Upper lobe of right lung (tissue), 1 donor: ENCODE measurements around the gene LHX6. TPM values are rescaled to one million over a fixed set of nuclear protein-coding genes. Genes with fewer than 3 reads are reported as not detected.

Experiments
- ATAC-seq: fragments of 200-7000 bp; cut with Tn5 transposase; one replicate; pipeline ENCODE4 v1.9.1; 2020; ENCODE audit warnings: mild to moderate bottlenecking, moderate library complexity
- DNase-seq: peaks from one replicate; pipeline ENCODE4 v3.0.0-alpha.2; 2020
- H3K27ac ChIP-seq: fragments of 200-600 bp; one replicate; pipeline ENCODE4 v1.8.0; 2022
- H3K27me3 ChIP-seq: fragments of 200-600 bp; one replicate; pipeline ENCODE4 v1.8.0; 2022; ENCODE audit warnings: mild to moderate bottlenecking
- H3K36me3 ChIP-seq: fragments of 200-600 bp; one replicate; pipeline ENCODE4 v1.8.0; 2022
- H3K4me1 ChIP-seq: fragments of 200-600 bp; one replicate; pipeline ENCODE4 v1.8.0; 2022
- H3K4me3 ChIP-seq: fragments of 200-600 bp; one replicate; pipeline ENCODE4 v1.8.0; 2022; ENCODE audit warnings: mild to moderate bottlenecking
- H3K9me3 ChIP-seq: fragments of 200-600 bp; one replicate; pipeline ENCODE4 v1.8.0; 2022
- CTCF ChIP-seq: fragments of 200-600 bp; IDR thresholded peaks from one replicate; pipeline ENCODE4 v1.8.0; 2022; ENCODE audit warnings: antibody characterized with exemption
- intact Hi-C: fragments of 100-400 bp; cut with DNase I; formaldehyde crosslinking; loops from one replicate; pipeline ENCODE4 v1.11.0; 2022
- total RNA-seq: library from RNA; stranded (reverse); fragmentation: NEBNext Ultra II Directional; extraction: Animal tissue kit (Norgen Biotek cat#: 25700); gene quantifications from one replicate; pipeline ENCODE4 v1.2.1, GENCODE V29; 2021
- donor health status: DM: no; HTN: yes; CAD: no; lungs with severe emphysema.

Gene LHX6
- total RNA-seq, 1 donor from 2014 or later: 16.9 TPM

GRCh38 chr9:122216798-122217418 is 11.8 kb downstream of the LHX6 start:
- ATAC-seq (no peak), DNase-seq (no peak)
- Histone ChIP-seq H3K9me3 (no peaks in the 10 kb centered on the region), H3K27ac (no peak overlapping the region), H3K4me1 (peaks cover 17% of the 10 kb centered on the region), H3K36me3 (no peaks in the 10 kb centered on the region), H3K4me3 (no peak overlapping the region), H3K27me3 (peaks cover 100% of the 10 kb centered on the region)
- intact Hi-C loops: no loop called here
- no peak for TF ChIP-seq CTCF

GRCh38 chr9:122216138-122216797 is 12.5 kb downstream of the LHX6 start:
- no peak for TF ChIP-seq CTCF
- Histone ChIP-seq H3K36me3 (no peaks in the 10 kb centered on the region), H3K27ac (no peak overlapping the region), H3K4me1 (peaks cover 17% of the 10 kb centered on the region), H3K4me3 (no peak overlapping the region), H3K9me3 (no peaks in the 10 kb centered on the region), H3K27me3 (peaks cover 99% of the 10 kb centered on the region)
- intact Hi-C loops: no loop called here
- no peak for DNase-seq
- ATAC-seq: no peak

GRCh38 chr9:122215663-122216062 is 13.1 kb downstream of the LHX6 start:
- H3K9me3 ChIP-seq: no peaks in the 10 kb centered on the region
- H3K27ac ChIP-seq: no peak overlapping the region
- DNase-seq (no peak), ATAC-seq (no peak)
- peaks cover 17% of the 10 kb centered on the region for H3K4me1 ChIP-seq
- H3K4me3 ChIP-seq: no peak overlapping the region
- no peak for TF ChIP-seq CTCF
- peaks cover 94% of the 10 kb centered on the region for H3K27me3 ChIP-seq
- H3K36me3 ChIP-seq: no peaks in the 10 kb centered on the region
- intact Hi-C loops: no loop called here

DNA sequence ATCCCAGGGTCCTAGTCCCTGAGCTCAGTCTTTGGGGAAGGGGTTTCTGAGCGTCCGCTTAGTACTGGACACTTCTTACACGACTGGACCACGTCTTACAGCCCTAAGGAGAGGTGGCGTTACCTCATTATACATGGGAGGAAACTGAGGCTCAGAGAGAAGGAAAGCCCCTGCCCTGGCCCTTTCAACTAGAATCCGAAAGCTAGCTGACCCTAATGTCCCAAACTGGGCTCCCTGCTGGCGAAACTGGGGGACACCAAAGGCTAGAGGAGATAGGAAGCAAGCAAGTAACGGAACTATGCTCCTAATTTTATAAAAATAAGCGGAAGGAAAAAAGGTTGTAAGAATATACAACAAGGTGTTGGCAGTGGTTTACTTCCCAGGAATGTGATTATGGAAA is 14.2 kb downstream of the LHX6 start:
- H3K27me3 ChIP-seq: peaks cover 88% of the 10 kb centered on the region
- no peak for ATAC-seq
- peaks cover 13% of the 10 kb centered on the region for H3K4me1 ChIP-seq
- intact Hi-C loops: no loop called here
- no peak for TF ChIP-seq CTCF
- no peak for DNase-seq
- no peak overlapping the region for H3K4me3 ChIP-seq
- H3K36me3 ChIP-seq: no peaks in the 10 kb centered on the region
- no peaks in the 10 kb centered on the region for H3K9me3 ChIP-seq
- H3K27ac ChIP-seq: no peak overlapping the region

DNA sequence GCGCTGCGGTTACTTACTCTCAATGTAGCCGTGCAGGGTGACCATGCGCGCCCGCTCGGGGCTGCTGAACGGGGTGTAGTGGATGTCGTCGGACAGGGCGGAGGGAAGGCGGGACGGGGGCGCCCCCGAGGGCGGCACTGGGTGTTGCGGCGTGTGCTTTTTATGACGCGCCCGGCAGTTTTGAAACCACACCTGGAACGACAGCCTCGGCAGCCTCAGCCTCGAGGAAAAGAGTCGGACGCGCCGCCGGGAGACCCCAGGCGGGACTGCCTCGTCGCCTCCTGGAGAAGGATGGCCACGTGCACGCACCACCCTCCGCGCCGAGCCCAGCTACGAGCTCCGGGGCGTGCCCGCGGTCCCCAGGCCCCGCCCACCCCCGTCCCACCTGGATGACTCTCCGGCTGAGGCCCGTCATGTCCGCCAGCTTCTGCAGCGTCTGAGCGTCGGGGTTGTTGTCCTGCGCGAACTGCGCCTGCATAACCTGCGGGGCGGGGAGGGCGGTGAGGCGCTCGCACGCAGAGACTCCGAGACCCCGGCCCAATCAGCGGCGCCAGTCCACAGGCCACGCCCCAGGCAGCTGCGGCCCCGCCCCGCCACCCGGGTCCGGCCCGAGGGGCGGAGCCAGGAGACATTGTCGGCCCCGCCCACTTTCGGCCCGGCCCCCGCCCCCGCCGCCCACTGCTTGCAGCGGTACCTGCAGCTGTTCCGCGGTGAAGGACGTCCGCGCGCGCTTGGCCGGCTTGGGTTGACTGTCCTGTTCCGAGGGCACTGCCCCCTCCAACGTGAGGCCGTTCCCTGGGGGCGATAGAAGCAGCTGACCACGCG is 15.0 kb downstream of the LHX6 start:
- Histone ChIP-seq H3K36me3 (no peaks in the 10 kb centered on the region), H3K4me1 (peaks cover 6% of the 10 kb centered on the region), H3K27ac (no peak overlapping the region), H3K4me3 (peak overlapping the region; percentile 40), H3K27me3 (peaks cover 81% of the 10 kb centered on the region), H3K9me3 (no peaks in the 10 kb centered on the region)
- intact Hi-C loops: no loop called here
- DNase-seq (peak; percentile 63), ATAC-seq (peak; percentile 73)
- no peak for TF ChIP-seq CTCF
